ENCODE results near the gene CRYBG1. TPM values are rescaled to one million over a fixed set of nuclear protein-coding genes. Genes with fewer than 3 reads are reported as not detected.

CRYBG1 gene
- total RNA-seq, 1 donor = 11.9 TPM

DNA sequence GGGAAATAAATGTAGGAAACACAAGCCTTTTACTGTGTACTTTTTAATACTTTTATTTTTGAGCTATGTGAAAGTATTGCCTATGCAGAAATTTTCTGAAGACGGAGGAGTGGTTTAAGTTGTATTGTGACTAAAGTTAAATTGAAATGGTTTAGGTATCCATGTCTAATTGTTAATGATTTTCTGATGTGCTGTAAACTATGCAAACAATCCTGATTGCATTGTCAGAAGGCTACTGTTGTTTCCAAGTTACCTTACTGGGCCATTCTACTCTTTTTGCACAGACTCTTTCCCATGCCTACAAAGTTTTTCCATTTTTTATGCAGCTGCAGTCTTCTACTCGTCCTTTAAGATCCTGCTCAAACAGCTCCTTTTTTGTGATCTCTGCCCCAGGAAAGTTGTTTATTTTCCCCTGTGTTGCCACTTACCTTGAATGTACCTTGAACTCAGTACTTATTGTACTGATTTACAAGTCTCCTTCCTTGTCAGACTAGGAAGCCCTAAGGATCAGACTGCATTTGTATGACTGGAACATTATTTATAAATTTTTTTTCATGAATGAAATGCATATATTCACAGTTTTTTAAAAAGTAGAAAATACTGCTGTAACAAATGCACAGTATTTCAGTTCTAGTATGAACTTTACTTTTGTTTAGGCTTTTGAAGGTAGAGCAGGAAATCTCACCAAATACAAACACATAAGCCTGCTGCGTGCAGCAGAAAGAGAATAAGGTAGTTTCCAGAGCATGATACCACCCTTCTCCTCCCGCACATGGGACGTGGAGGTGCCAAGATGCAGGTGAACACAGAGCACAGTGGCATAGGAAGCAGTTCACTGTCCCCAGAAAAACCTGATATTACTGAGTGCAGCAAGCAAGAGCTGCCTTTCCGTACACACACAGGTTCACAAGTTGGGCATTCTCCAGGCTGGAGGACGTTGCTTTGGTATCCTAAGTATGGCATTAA, 97.8 kb downstream of the CRYBG1 start:
- Histone ChIP-seq H3K27ac (ENCODE audit: low read depth, low read length) (no peak overlapping the region), H3K27me3 (ENCODE audit: insufficient read depth, low read length) (peaks cover 6% of the 10 kb centered on the region), H3K4me1 (ENCODE audit: insufficient read depth, low read length) (no peaks in the 10 kb centered on the region), H3K4me2 (ENCODE audit: insufficient read depth, low read length) (no peak overlapping the region), H3K4me3 (ENCODE audit: insufficient read depth, low read length) (no peak overlapping the region), H2AFZ (ENCODE audit: low read length) (no peak overlapping the region), H3K9me3 (ENCODE audit: low read depth, low read length) (no peaks in the 10 kb centered on the region), H3K79me2 (ENCODE audit: insufficient read depth, low read length) (no peaks in the 10 kb centered on the region), H3K36me3 (ENCODE audit: insufficient read depth, low read length) (no peaks in the 10 kb centered on the region), H4K20me1 (ENCODE audit: insufficient read depth, low read length) (no peaks in the 10 kb centered on the region)
- no peak for DNase-seq (ENCODE audit: insufficient read length, low spot score, missing footprints)
- TF ChIP-seq, protein P1, sequence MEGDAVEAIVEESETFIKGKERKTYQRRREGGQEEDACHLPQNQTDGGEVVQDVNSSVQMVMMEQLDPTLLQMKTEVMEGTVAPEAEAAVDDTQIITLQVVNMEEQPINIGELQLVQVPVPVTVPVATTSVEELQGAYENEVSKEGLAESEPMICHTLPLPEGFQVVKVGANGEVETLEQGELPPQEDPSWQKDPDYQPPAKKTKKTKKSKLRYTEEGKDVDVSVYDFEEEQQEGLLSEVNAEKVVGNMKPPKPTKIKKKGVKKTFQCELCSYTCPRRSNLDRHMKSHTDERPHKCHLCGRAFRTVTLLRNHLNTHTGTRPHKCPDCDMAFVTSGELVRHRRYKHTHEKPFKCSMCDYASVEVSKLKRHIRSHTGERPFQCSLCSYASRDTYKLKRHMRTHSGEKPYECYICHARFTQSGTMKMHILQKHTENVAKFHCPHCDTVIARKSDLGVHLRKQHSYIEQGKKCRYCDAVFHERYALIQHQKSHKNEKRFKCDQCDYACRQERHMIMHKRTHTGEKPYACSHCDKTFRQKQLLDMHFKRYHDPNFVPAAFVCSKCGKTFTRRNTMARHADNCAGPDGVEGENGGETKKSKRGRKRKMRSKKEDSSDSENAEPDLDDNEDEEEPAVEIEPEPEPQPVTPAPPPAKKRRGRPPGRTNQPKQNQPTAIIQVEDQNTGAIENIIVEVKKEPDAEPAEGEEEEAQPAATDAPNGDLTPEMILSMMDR (IDR thresholded peaks at IDR 0.05; ENCODE audit: extremely low read depth, low read depth, low read length) = no peak

DNA sequence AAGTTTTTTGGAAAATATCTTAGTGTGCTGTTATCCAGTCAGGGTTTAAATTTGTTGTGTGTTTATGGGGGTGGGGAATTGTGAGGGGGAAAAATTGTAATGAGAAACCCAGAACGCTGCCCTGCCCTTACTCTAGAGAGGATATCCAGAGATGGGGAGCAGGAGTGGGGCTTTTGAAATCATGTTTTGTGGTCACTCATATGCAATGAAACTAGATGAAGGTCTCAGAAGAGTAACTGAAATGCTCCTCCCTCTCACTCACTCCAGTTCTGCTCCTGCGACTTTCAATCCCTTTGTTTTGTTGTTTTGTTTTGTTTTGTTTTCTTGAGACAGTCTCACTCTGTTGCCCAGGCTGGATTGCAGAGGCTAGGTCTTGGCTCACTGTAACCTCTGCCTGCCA, 100.0 kb downstream of the CRYBG1 start:
- Histone ChIP-seq H3K4me3 (ENCODE audit: insufficient read depth, low read length) (no peak overlapping the region), H3K4me2 (ENCODE audit: insufficient read depth, low read length) (no peak overlapping the region), H3K4me1 (ENCODE audit: insufficient read depth, low read length) (no peaks in the 10 kb centered on the region), H3K79me2 (ENCODE audit: insufficient read depth, low read length) (no peaks in the 10 kb centered on the region), H3K27me3 (ENCODE audit: insufficient read depth, low read length) (peaks cover 6% of the 10 kb centered on the region), H2AFZ (ENCODE audit: low read length) (no peak overlapping the region), H3K9me3 (ENCODE audit: low read depth, low read length) (no peaks in the 10 kb centered on the region), H4K20me1 (ENCODE audit: insufficient read depth, low read length) (no peaks in the 10 kb centered on the region), H3K27ac (ENCODE audit: low read depth, low read length) (no peak overlapping the region), H3K36me3 (ENCODE audit: insufficient read depth, low read length) (no peaks in the 10 kb centered on the region)
- no peak for DNase-seq (ENCODE audit: insufficient read length, low spot score, missing footprints)
- TF ChIP-seq, protein P1 (IDR thresholded peaks at IDR 0.05; ENCODE audit: extremely low read depth, low read depth, low read length) = no peak

DNA sequence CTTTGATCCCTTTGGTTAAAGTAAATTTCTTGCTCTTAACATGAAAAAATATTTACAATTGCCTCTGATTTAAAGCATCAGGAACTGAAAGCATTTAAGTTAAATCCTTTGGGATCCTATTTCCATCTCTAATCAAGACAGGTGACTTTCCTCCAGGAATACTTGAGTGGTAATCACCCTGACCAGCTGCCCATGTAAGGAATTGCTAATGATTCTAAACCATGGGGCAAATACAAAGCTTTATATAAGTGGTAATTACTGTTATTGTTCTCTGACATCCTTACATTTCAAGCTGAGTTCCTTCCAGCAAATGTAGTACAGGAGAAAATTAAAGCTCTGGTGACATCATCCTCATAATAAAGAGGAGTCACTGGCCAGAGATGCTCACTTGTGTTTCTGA, 100.6 kb downstream of the CRYBG1 start:
- H3K4me3 ChIP-seq (ENCODE audit: insufficient read depth, low read length) = no peak overlapping the region
- H2AFZ ChIP-seq (ENCODE audit: low read length) = no peak overlapping the region
- no peaks in the 10 kb centered on the region for H3K79me2 ChIP-seq (ENCODE audit: insufficient read depth, low read length)
- TF ChIP-seq, protein P1 (IDR thresholded peaks at IDR 0.05; ENCODE audit: extremely low read depth, low read depth, low read length) = no peak
- H3K9me3 ChIP-seq (ENCODE audit: low read depth, low read length) = no peaks in the 10 kb centered on the region
- H3K27ac ChIP-seq (ENCODE audit: low read depth, low read length) = no peak overlapping the region
- no peak overlapping the region for H3K4me2 ChIP-seq (ENCODE audit: insufficient read depth, low read length)
- H3K4me1 ChIP-seq (ENCODE audit: insufficient read depth, low read length) = no peaks in the 10 kb centered on the region
- no peaks in the 10 kb centered on the region for H4K20me1 ChIP-seq (ENCODE audit: insufficient read depth, low read length)
- no peaks in the 10 kb centered on the region for H3K36me3 ChIP-seq (ENCODE audit: insufficient read depth, low read length)
- peaks cover 6% of the 10 kb centered on the region for H3K27me3 ChIP-seq (ENCODE audit: insufficient read depth, low read length)
- no peak for DNase-seq (ENCODE audit: insufficient read length, low spot score, missing footprints)

DNA sequence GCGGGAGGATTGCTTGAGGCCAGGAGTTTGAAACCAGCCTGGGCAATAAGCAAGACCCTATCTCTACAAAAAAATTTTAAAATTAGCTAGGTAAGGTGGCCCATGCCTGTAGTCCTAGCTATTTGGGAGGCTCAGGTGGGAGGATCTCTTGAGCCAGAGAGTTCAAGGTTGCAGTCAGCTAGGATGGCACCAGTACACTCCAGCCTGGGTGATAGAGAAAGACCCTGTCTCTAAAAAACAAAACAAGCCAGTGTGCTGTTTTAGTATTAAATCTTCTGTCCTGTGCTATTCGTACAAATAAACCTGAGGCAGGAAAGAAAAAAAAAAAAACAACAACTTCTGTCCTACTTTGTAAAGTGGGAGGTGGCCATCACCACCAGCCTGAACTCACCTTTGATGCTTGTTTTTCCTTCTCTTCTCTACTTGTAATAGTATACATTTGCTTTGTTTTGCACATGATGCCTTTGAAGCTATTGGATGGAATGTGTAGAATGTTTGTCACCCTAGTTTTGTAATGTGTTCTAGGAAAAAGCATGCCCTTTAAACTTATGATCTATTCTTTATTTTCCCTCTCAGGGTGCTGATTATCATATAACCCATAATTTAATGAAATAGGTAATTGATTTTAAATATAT, 102.5 kb downstream of the CRYBG1 start:
- Histone ChIP-seq H3K9me3 (ENCODE audit: low read depth, low read length) (no peaks in the 10 kb centered on the region), H3K27me3 (ENCODE audit: insufficient read depth, low read length) (peaks cover 6% of the 10 kb centered on the region), H3K4me1 (ENCODE audit: insufficient read depth, low read length) (no peaks in the 10 kb centered on the region), H3K79me2 (ENCODE audit: insufficient read depth, low read length) (no peaks in the 10 kb centered on the region), H3K36me3 (ENCODE audit: insufficient read depth, low read length) (no peaks in the 10 kb centered on the region), H3K4me3 (ENCODE audit: insufficient read depth, low read length) (no peak overlapping the region), H4K20me1 (ENCODE audit: insufficient read depth, low read length) (no peaks in the 10 kb centered on the region), H3K27ac (ENCODE audit: low read depth, low read length) (no peak overlapping the region), H2AFZ (ENCODE audit: low read length) (no peak overlapping the region), H3K4me2 (ENCODE audit: insufficient read depth, low read length) (no peak overlapping the region)
- DNase-seq (ENCODE audit: insufficient read length, low spot score, missing footprints) = no peak
- TF ChIP-seq, protein P1 (IDR thresholded peaks at IDR 0.05; ENCODE audit: extremely low read depth, low read depth, low read length) = no peak
